Measurements from ENCODE around the gene GRID1.

- TF ChIP-seq POLR2AphosphoS5 (IDR thresholded peaks at IDR 0.05) (no peak), POLR2A (IDR thresholded peaks at IDR 0.05) (no peak)
Observed at GRCh38 chr10:86079088-86079487, 287.5 kb downstream of the GRID1 start.
